ENCODE results near the gene GATA5. TPM values are rescaled to one million over a fixed set of nuclear protein-coding genes. Genes with fewer than 3 reads are reported as not detected.
"Not testable (repeated sequence)": the region's sequence is repeated elsewhere in the genome, so short reads cannot be mapped to it uniquely, and the experiment has no call there.

The GATA5 gene
- total and polyA plus RNA-seq, 7 experiments from 2014 or later, result not detected

GRCh38 chr20:62494980-62495748 is 19.4 kb upstream of the GATA5 start:
- CTCF ChIA-PET, result interaction anchor here (1.0 kb wide), 1 partner anchor 16 kb away, joined by 3 read pairs; no protein-coding TSS in a partner anchor

GRCh38 chr20:62494537-62494936 is 18.7 kb upstream of the GATA5 start:
- Histone ChIP-seq H3K27ac (ENCODE audit: low read depth, low read length) (no peak overlapping the region), H3K36me3 (ENCODE audit: control insufficient read depth in 2 of 3, insufficient read depth in 3 of 3, low read length in 3 of 3) (no peaks in the 10 kb centered on the region), H3K9me3 (ENCODE audit: control insufficient read depth in 2 of 3, low read length in 3 of 3) (no peaks in the 10 kb centered on the region), H3K4me3 (ENCODE audit: low read length) (no peak overlapping the region), H3K4me1 (ENCODE audit: control insufficient read depth in 2 of 2, insufficient read depth in 2 of 2, low read length in 2 of 2) (no peaks in the 10 kb centered on the region), H3K27me3 (ENCODE audit: control insufficient read depth in 2 of 2, insufficient read depth in 2 of 2, low read length in 2 of 2) (no peaks in the 10 kb centered on the region)
- Mint-ChIP-seq H3K36me3 (no peaks in the 10 kb centered on the region), H3K4me3 (no peak overlapping the region), H3K27ac (no peak overlapping the region), H3K9me3 (no peaks in the 10 kb centered on the region), H3K27me3 (peaks cover 0 to 13% (median 0%) of the 10 kb centered on the region in 5 donors), H3K4me1 (peaks cover 0 to 2% (median 0%) of the 10 kb centered on the region in 7 donors)
- intact Hi-C loops (cut with micrococcal nuclease), result no loop called here
- DNase-seq, result no peak
- ATAC-seq, result no peak
- ChIA-PET CTCF (interaction anchor here (1.0 kb wide), 1 partner anchor 16 kb away, joined by 3 read pairs; no protein-coding TSS in a partner anchor), POLR2A (interaction anchor here (0.6 kb wide), 1 partner anchor 295 kb away, joined by 3 read pairs; no protein-coding TSS in a partner anchor)

More at GRCh38 chr20:62494980-62495748, 19.4 kb upstream of the GATA5 start:
- Mint-ChIP-seq H3K4me1 (peaks cover 0 to 5% (median 4%) of the 10 kb centered on the region in 7 donors), H3K27me3 (peaks cover 0 to 12% (median 0%) of the 10 kb centered on the region in 5 donors), H3K4me3 (no peak overlapping the region), H3K9me3 (no peaks in the 10 kb centered on the region), H3K27ac (no peak overlapping the region), H3K36me3 (no peaks in the 10 kb centered on the region)
- DNase-seq (no peak), ATAC-seq (no peak)
- peaks cover 0 to under 1% of the 10 kb centered on the region in 2 donors for H3K4me1 ChIP-seq (ENCODE audit: control insufficient read depth in 2 of 2, insufficient read depth in 2 of 2, low read length in 2 of 2)
- H3K9me3 ChIP-seq (ENCODE audit: control insufficient read depth in 2 of 3, low read length in 3 of 3), result no peaks in the 10 kb centered on the region
- no peaks in the 10 kb centered on the region for H3K36me3 ChIP-seq (ENCODE audit: control insufficient read depth in 2 of 3, insufficient read depth in 3 of 3, low read length in 3 of 3)
- no peaks in the 10 kb centered on the region for H3K27me3 ChIP-seq (ENCODE audit: control insufficient read depth in 2 of 2, insufficient read depth in 2 of 2, low read length in 2 of 2)
- H3K4me3 ChIP-seq (ENCODE audit: low read length), result no peak overlapping the region
- H3K27ac ChIP-seq (ENCODE audit: low read depth, low read length), result no peak overlapping the region
- intact Hi-C loops (cut with micrococcal nuclease), result loop anchor here in 1 of 2 donors (5.0 kb wide), 1 partner anchor 193 kb away; the partner anchor contains the start of gene ADRM1
- POLR2A ChIA-PET, result no interaction called here

- Mint-ChIP-seq H3K4me3 (peak overlapping the region in 1 of 10 donors; percentile 2), H3K9me3 (no peaks in the 10 kb centered on the region), H3K27me3 (peaks cover 0 to 16% (median 3%) of the 10 kb centered on the region in 5 donors), H3K4me1 (peaks cover 0 to 2% (median 0%) of the 10 kb centered on the region in 7 donors), H3K27ac (no peak overlapping the region), H3K36me3 (no peaks in the 10 kb centered on the region)
- DNase-seq (no peak), ATAC-seq (no peak)
- intact Hi-C loops (cut with micrococcal nuclease), result no loop called here
- no peaks in the 10 kb centered on the region for H3K9me3 ChIP-seq (ENCODE audit: control insufficient read depth in 2 of 3, low read length in 3 of 3)
- ChIA-PET CTCF (no interaction called here), POLR2A (no interaction called here)
- no peak overlapping the region for H3K4me3 ChIP-seq (ENCODE audit: low read length)
- no peaks in the 10 kb centered on the region for H3K27me3 ChIP-seq (ENCODE audit: control insufficient read depth in 2 of 2, insufficient read depth in 2 of 2, low read length in 2 of 2)
- H3K4me1 ChIP-seq (ENCODE audit: control insufficient read depth in 2 of 2, insufficient read depth in 2 of 2, low read length in 2 of 2), result no peaks in the 10 kb centered on the region
- H3K36me3 ChIP-seq (ENCODE audit: control insufficient read depth in 2 of 3, insufficient read depth in 3 of 3, low read length in 3 of 3), result no peaks in the 10 kb centered on the region
- no peak overlapping the region for H3K27ac ChIP-seq (ENCODE audit: low read depth, low read length)
Observed at GRCh38 chr20:62493886-62494285, 18.1 kb upstream of the GATA5 start.

- Histone ChIP-seq H3K27me3 (ENCODE audit: control insufficient read depth in 2 of 2, insufficient read depth in 2 of 2, low read length in 2 of 2) (no peaks in the 10 kb centered on the region), H3K4me3 (ENCODE audit: low read length) (no peak overlapping the region), H3K36me3 (ENCODE audit: control insufficient read depth in 2 of 3, insufficient read depth in 3 of 3, low read length in 3 of 3) (no peaks in the 10 kb centered on the region), H3K9me3 (ENCODE audit: control insufficient read depth in 2 of 3, low read length in 3 of 3) (no peaks in the 10 kb centered on the region), H3K4me1 (ENCODE audit: control insufficient read depth in 2 of 2, insufficient read depth in 2 of 2, low read length in 2 of 2) (no peaks in the 10 kb centered on the region), H3K27ac (ENCODE audit: low read depth, low read length) (no peak overlapping the region)
- no peak overlapping the region for H3K4me3 Mint-ChIP-seq
- CTCF ChIA-PET, result no interaction called here
- H3K27ac Mint-ChIP-seq, result no peak overlapping the region
- DNase-seq, result no peak
- POLR2A ChIA-PET, result no interaction called here
- H3K4me1 Mint-ChIP-seq, result peaks cover 0 to 2% (median 0%) of the 10 kb centered on the region in 7 donors
- no peaks in the 10 kb centered on the region for H3K36me3 Mint-ChIP-seq
- peaks cover 4 to 21% (median 8%) of the 10 kb centered on the region in 5 donors for H3K27me3 Mint-ChIP-seq
- intact Hi-C loops (cut with micrococcal nuclease), result no loop called here
- no peaks in the 10 kb centered on the region for H3K9me3 Mint-ChIP-seq
- no peak for ATAC-seq
Observed at GRCh38 chr20:62493253-62493885, 17.6 kb upstream of the GATA5 start.

- Mint-ChIP-seq H3K27ac (no peak overlapping the region), H3K36me3 (no peaks in the 10 kb centered on the region), H3K9me3 (no peaks in the 10 kb centered on the region), H3K4me3 (no peak overlapping the region), H3K27me3 (peaks cover 8 to 24% (median 12%) of the 10 kb centered on the region in 5 donors), H3K4me1 (peaks cover 0 to 2% (median 0%) of the 10 kb centered on the region in 7 donors)
- no peaks in the 10 kb centered on the region for H3K9me3 ChIP-seq (ENCODE audit: control insufficient read depth in 2 of 3, low read length in 3 of 3)
- no peaks in the 10 kb centered on the region for H3K27me3 ChIP-seq (ENCODE audit: control insufficient read depth in 2 of 2, insufficient read depth in 2 of 2, low read length in 2 of 2)
- no peak overlapping the region for H3K27ac ChIP-seq (ENCODE audit: low read depth, low read length)
- ATAC-seq (no peak), DNase-seq (no peak)
- H3K4me3 ChIP-seq (ENCODE audit: low read length), result no peak overlapping the region
- no peaks in the 10 kb centered on the region for H3K36me3 ChIP-seq (ENCODE audit: control insufficient read depth in 2 of 3, insufficient read depth in 3 of 3, low read length in 3 of 3)
- CTCF ChIA-PET, result no interaction called here
- POLR2A ChIA-PET, result no interaction called here
- H3K4me1 ChIP-seq (ENCODE audit: control insufficient read depth in 2 of 2, insufficient read depth in 2 of 2, low read length in 2 of 2), result no peaks in the 10 kb centered on the region
- intact Hi-C loops (cut with micrococcal nuclease), result no loop called here
Observed at GRCh38 chr20:62492711-62493110, 16.9 kb upstream of the GATA5 start.

- H3K4me3 Mint-ChIP-seq; ATAC-seq; H3K9me3 Mint-ChIP-seq; H3K4me3 ChIP-seq (ENCODE audit: low read length); H3K36me3 Mint-ChIP-seq; H3K9me3 ChIP-seq (ENCODE audit: control insufficient read depth in 2 of 3, low read length in 3 of 3); H3K4me1 Mint-ChIP-seq; intact Hi-C loops (cut with micrococcal nuclease); CTCF ChIA-PET; H3K4me1 ChIP-seq (ENCODE audit: control insufficient read depth in 2 of 2, insufficient read depth in 2 of 2, low read length in 2 of 2); H3K36me3 ChIP-seq (ENCODE audit: control insufficient read depth in 2 of 3, insufficient read depth in 3 of 3, low read length in 3 of 3); H3K27ac ChIP-seq (ENCODE audit: low read depth, low read length); H3K27me3 ChIP-seq (ENCODE audit: control insufficient read depth in 2 of 2, insufficient read depth in 2 of 2, low read length in 2 of 2); DNase-seq; POLR2A ChIA-PET: not testable (repeated sequence)
- Mint-ChIP-seq H3K27me3 (peaks cover 16 to 35% (median 28%) of the 10 kb centered on the region in 5 donors), H3K27ac (peak overlapping the region in 1 of 9 donors; percentile 32)
Observed at GRCh38 chr20:62490783-62491182, 15.0 kb upstream of the GATA5 start.
